Suprapubic skin (tissue), 3 donors: ENCODE results near the gene KANSL3.

Source experiments
- POLR2AphosphoS5 ChIP-seq, 3 donors: sonication (generic); formaldehyde crosslinking; IDR thresholded peaks; one replicate each; pipeline ENCODE4 v1.6.1; 2017; ENCODE audit warnings: antibody characterized with exemption in 3 of 3
- TF ChIP-seq, protein P1 (sequence below), 2 donors: fragments of 200-600 bp in 1 of 2; fragments of 450-650 bp in 1 of 2; sonication (generic) in 1 of 2; IDR thresholded peaks; one replicate each; pipeline ENCODE4 v1.5.1; 2016 to 2019; ENCODE audit warnings: antibody characterized with exemption in 2 of 2, mild to moderate bottlenecking in 1 of 2, moderate library complexity in 1 of 2

DNA sequence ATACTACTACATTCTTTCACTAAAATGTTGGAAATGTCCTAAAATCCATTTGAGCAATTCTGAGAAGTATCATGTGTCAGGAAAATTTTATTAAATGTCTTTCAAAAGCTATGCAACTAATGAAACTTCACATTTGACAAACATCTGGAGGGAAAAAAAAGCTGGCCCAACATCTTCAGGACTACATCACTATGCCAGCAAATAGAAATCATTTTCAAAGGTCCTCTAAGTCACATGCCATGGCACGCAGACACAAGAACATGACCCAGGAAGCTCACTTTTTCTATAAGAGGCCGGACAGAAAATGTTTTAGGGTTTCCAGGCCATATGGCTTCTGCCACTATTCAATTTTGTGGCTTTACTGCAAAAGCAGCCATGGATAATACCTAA is 11.6 kb downstream of the KANSL3 start:
- TF ChIP-seq, protein P1, sequence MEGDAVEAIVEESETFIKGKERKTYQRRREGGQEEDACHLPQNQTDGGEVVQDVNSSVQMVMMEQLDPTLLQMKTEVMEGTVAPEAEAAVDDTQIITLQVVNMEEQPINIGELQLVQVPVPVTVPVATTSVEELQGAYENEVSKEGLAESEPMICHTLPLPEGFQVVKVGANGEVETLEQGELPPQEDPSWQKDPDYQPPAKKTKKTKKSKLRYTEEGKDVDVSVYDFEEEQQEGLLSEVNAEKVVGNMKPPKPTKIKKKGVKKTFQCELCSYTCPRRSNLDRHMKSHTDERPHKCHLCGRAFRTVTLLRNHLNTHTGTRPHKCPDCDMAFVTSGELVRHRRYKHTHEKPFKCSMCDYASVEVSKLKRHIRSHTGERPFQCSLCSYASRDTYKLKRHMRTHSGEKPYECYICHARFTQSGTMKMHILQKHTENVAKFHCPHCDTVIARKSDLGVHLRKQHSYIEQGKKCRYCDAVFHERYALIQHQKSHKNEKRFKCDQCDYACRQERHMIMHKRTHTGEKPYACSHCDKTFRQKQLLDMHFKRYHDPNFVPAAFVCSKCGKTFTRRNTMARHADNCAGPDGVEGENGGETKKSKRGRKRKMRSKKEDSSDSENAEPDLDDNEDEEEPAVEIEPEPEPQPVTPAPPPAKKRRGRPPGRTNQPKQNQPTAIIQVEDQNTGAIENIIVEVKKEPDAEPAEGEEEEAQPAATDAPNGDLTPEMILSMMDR (IDR thresholded peaks at IDR 0.05), result no peak
- TF ChIP-seq POLR2AphosphoS5 (IDR thresholded peaks at IDR 0.05), result no peak
